Naive thymus-derived CD8-positive, alpha-beta T cell (primary cell): ENCODE data around the gene LRRC73. TPM values are rescaled to one million over a fixed set of nuclear protein-coding genes. Genes with fewer than 3 reads are reported as not detected.

Source experiments
- polyA plus RNA-seq, 3 donors: library from polyadenylated mRNA; unstranded; fragments of 300-500 nt; fragmentation: Illumina TruSeq; gene quantifications; one replicate each; pipeline ENCODE4 v1.2.3, GENCODE V29; 2021
- total RNA-seq, 8 experiments: library from RNA in 2 of 8; stranded (reverse) in 2 of 8; gene quantifications; one replicate each; pipeline ENCODE4 v1.2.3 and lab custom pipeline; 2021 to 2026

LRRC73 gene
- total and polyA plus RNA-seq, 5 experiments from 2014 or later, result 0.41 to 0.49 TPM; not detected in 3

Other genes with a start within 250 kb of the LRRC73 start
- gene SLC22A7, start 212.1 kb downstream of the LRRC73 start, total RNA-seq, result not detected
- not detected for gene SLC22A7, start 212.1 kb downstream of the LRRC73 start, polyA plus RNA-seq
- 1 to 10 TPM; 4.1 to 5.3 TPM for gene CRIP3, start 201.5 kb downstream of the LRRC73 start, total RNA-seq
- gene CRIP3, start 201.5 kb downstream of the LRRC73 start, polyA plus RNA-seq, result not detected
- 10 to 100 TPM; 34.4 to 35.0 TPM for gene ZNF318, start 140.7 kb downstream of the LRRC73 start, total RNA-seq
- gene ZNF318, start 140.7 kb downstream of the LRRC73 start, polyA plus RNA-seq, result 1 to 10 TPM; 3.4 to 7.0 (median 5.7) TPM
- gene ABCC10, start 82.8 kb downstream of the LRRC73 start, total RNA-seq, result 10 to 100 TPM; 67.2 to 72.6 TPM
- 10 to 100 TPM in 2 of 3 donors, 1 to 10 TPM in 1; 9.6 to 15.9 (median 10.6) TPM for gene ABCC10, start 82.8 kb downstream of the LRRC73 start, polyA plus RNA-seq
- gene DLK2, start 54.8 kb downstream of the LRRC73 start, total RNA-seq, result 1 to 10 TPM in 1 of 2 experiments, under 1 TPM in 1; 0.71 to 1.2 TPM
- gene DLK2, start 54.8 kb downstream of the LRRC73 start, polyA plus RNA-seq, result 1 to 10 TPM in 1 of 3 donors, under 1 TPM in 1, not detected in 1; 0.22 to 1.2 TPM
- gene TJAP1, start 32.8 kb downstream of the LRRC73 start, total RNA-seq, result 10 to 100 TPM; 47.7 to 54.7 TPM
- gene TJAP1, start 32.8 kb downstream of the LRRC73 start, polyA plus RNA-seq, result 10 to 100 TPM in 1 of 3 donors, 1 to 10 TPM in 2; 5.1 to 12.1 (median 8.4) TPM
- 10 to 100 TPM; 77.0 to 77.5 TPM for gene YIPF3, start 6.6 kb upstream of the LRRC73 start, total RNA-seq
- gene YIPF3, start 6.6 kb upstream of the LRRC73 start, polyA plus RNA-seq, result 10 to 100 TPM; 58.4 to 70.4 (median 68.3) TPM
- 10 to 100 TPM; 47.9 to 51.9 TPM for gene POLR1C, start 6.7 kb upstream of the LRRC73 start, total RNA-seq
- gene POLR1C, start 6.7 kb upstream of the LRRC73 start, polyA plus RNA-seq, result 10 to 100 TPM in 2 of 3 donors, 1 to 10 TPM in 1; 9.4 to 23.2 (median 14.6) TPM
- 10 to 100 TPM; 43.4 to 51.6 TPM for gene XPO5, start 65.7 kb upstream of the LRRC73 start, total RNA-seq
- gene XPO5, start 65.7 kb upstream of the LRRC73 start, polyA plus RNA-seq, result 1 to 10 TPM; 5.1 to 8.7 (median 7.5) TPM
- 10 to 100 TPM; 22.9 to 26.5 TPM for gene POLH, start 65.8 kb upstream of the LRRC73 start, total RNA-seq
- gene POLH, start 65.8 kb upstream of the LRRC73 start, polyA plus RNA-seq, result 10 to 100 TPM in 2 of 3 donors, 1 to 10 TPM in 1; 5.9 to 18.9 (median 11.6) TPM
- gene GTPBP2, start 118.9 kb upstream of the LRRC73 start, total RNA-seq, result 10 to 100 TPM; 71.6 to 75.7 TPM
- 1 to 10 TPM; 1.1 to 2.6 (median 1.7) TPM for gene GTPBP2, start 118.9 kb upstream of the LRRC73 start, polyA plus RNA-seq
- 10 to 100 TPM; 30.3 to 32.9 TPM for gene MAD2L1BP, start 125.5 kb upstream of the LRRC73 start, total RNA-seq
- gene MAD2L1BP, start 125.5 kb upstream of the LRRC73 start, polyA plus RNA-seq, result 10 to 100 TPM; 12.5 to 19.6 (median 17.9) TPM
- gene RSPH9, start 134.7 kb upstream of the LRRC73 start, total RNA-seq, result not detected
- 1 to 10 TPM in 1 of 3 donors, under 1 TPM in 2; 0.44 to 1.1 (median 0.86) TPM for gene RSPH9, start 134.7 kb upstream of the LRRC73 start, polyA plus RNA-seq
- 10 to 100 TPM; 28.9 to 30.6 TPM for gene MRPS18A, start 177.4 kb upstream of the LRRC73 start, total RNA-seq
- gene MRPS18A, start 177.4 kb upstream of the LRRC73 start, polyA plus RNA-seq, result 10 to 100 TPM; 53.1 to 63.1 (median 53.7) TPM